Measurements from ENCODE around the gene RBMY1F. TPM values are rescaled to one million over a fixed set of nuclear protein-coding genes. Genes with fewer than 3 reads are reported as not detected.
"Not testable (repeated sequence)": the region's sequence is repeated elsewhere in the genome, so short reads cannot be mapped to it uniquely, and the experiment has no call there.

Gene RBMY1F
- not detected for total RNA-seq

DNA sequence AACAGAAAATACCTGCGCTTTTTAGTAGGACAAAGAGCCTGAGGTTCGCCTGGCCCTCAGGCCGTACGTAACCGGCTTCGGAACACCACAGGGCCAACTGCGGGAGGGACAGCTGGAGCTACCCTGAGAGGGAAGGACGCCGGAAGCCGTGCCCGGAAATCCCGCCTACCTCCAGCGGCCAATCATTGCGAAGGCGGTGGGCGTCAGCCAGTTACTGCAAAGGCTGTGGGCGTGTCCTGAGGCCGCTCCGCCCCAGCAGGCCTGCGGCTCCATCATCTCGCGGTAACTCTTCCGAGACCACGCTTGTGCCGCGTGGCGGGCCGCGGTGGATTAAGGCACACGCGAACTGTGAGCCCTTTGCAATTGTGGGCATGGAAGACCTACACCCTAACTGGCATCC, at the start of gene RBMY1F:
TSS of gene RBMY1F (minus strand) at position 101 of the 400 bp plus-strand sequence. CDS start 1,954 bp downstream, outside the sequence.
- TF ChIP-seq, protein P1, sequence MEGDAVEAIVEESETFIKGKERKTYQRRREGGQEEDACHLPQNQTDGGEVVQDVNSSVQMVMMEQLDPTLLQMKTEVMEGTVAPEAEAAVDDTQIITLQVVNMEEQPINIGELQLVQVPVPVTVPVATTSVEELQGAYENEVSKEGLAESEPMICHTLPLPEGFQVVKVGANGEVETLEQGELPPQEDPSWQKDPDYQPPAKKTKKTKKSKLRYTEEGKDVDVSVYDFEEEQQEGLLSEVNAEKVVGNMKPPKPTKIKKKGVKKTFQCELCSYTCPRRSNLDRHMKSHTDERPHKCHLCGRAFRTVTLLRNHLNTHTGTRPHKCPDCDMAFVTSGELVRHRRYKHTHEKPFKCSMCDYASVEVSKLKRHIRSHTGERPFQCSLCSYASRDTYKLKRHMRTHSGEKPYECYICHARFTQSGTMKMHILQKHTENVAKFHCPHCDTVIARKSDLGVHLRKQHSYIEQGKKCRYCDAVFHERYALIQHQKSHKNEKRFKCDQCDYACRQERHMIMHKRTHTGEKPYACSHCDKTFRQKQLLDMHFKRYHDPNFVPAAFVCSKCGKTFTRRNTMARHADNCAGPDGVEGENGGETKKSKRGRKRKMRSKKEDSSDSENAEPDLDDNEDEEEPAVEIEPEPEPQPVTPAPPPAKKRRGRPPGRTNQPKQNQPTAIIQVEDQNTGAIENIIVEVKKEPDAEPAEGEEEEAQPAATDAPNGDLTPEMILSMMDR (IDR thresholded peaks at IDR 0.05; ENCODE audit: low read depth), result not testable (repeated sequence)

Other genes with a start within 250 kb of the RBMY1F start
- not detected for gene RBMY1J, start 220.5 kb upstream of the RBMY1F start, total RNA-seq

Data from subcutaneous adipose tissue (tissue), 4 donors.